GM19238 (cell line): Measurements from ENCODE around the gene ATF7.
"Not testable (repeated sequence)": the region's sequence is repeated elsewhere in the genome, so short reads cannot be mapped to it uniquely, and the experiment has no call there.

Experiments used
- DNase-seq: peaks from one replicate; pipeline ENCODE4 v3.0.0; 2011; ENCODE audit warnings: low spot score; ENCODE audit not compliant: insufficient read length

ATF7 gene

GRCh38 chr12:53484686-53485575 lies 141.3 kb downstream of the ATF7 start:
- DNase-seq = no peak

GRCh38 chr12:53483979-53484377 lies 142.2 kb downstream of the ATF7 start:
- no peak for DNase-seq

GRCh38 chr12:53483225-53483978 lies 142.8 kb downstream of the ATF7 start:
- no peak for DNase-seq

- no peak for DNase-seq
These were observed 143.5 kb downstream of the ATF7 start for GRCh38 chr12:53482626-53483168.

GRCh38 chr12:53481939-53482586 lies 144.1 kb downstream of the ATF7 start:
- DNase-seq = no peak

- not testable (repeated sequence) for DNase-seq
These were observed 144.7 kb downstream of the ATF7 start for GRCh38 chr12:53481458-53481857.

GRCh38 chr12:53480491-53481442 lies 145.4 kb downstream of the ATF7 start:
- no peak for DNase-seq

- no peak for DNase-seq
These were observed 146.9 kb downstream of the ATF7 start for GRCh38 chr12:53479331-53479730.

- no peak for DNase-seq
These were observed 147.3 kb downstream of the ATF7 start for GRCh38 chr12:53478865-53479264.

- DNase-seq = no peak
These were observed 149.4 kb downstream of the ATF7 start for GRCh38 chr12:53476769-53477209.

GRCh38 chr12:53474819-53475218 lies 151.4 kb downstream of the ATF7 start:
- DNase-seq = no peak

GRCh38 chr12:53474077-53474476 lies 152.1 kb downstream of the ATF7 start:
- no peak for DNase-seq

- DNase-seq = no peak
These were observed 154.1 kb downstream of the ATF7 start for GRCh38 chr12:53472056-53472582.

GRCh38 chr12:53468282-53468681 lies 157.9 kb downstream of the ATF7 start:
- DNase-seq = no peak

- no peak for DNase-seq
These were observed 158.3 kb downstream of the ATF7 start for GRCh38 chr12:53467880-53468279.

GRCh38 chr12:53467082-53467481 lies 159.1 kb downstream of the ATF7 start:
- DNase-seq = no peak

- DNase-seq = no peak
These were observed 159.5 kb downstream of the ATF7 start for GRCh38 chr12:53466640-53467039.

- no peak for DNase-seq
These were observed 160.5 kb downstream of the ATF7 start for GRCh38 chr12:53465679-53466078.

- no peak for DNase-seq
These were observed 161.3 kb downstream of the ATF7 start for GRCh38 chr12:53464685-53465418.
